Muscle of leg (tissue), 11 donors: ENCODE measurements around the gene ST3GAL3. TPM values are rescaled to one million over a fixed set of nuclear protein-coding genes. Genes with fewer than 3 reads are reported as not detected.

Experiments used
- DNase-seq: peaks from one replicate; pipeline ENCODE4 v3.0.0; 2013
- H3K27ac ChIP-seq: one replicate; pipeline ENCODE4 v1.5.1; 2013; ENCODE audit warnings: mild to moderate bottlenecking, low read length, control low read depth
- H3K27me3 ChIP-seq: one replicate; pipeline ENCODE4 v1.6.1; 2013; ENCODE audit warnings: low read length; ENCODE audit not compliant: control insufficient read depth, insufficient read depth
- H3K36me3 ChIP-seq: one replicate; pipeline ENCODE4 v1.6.1; 2013; ENCODE audit warnings: low read length; ENCODE audit not compliant: control insufficient read depth, insufficient read depth
- H3K4me1 ChIP-seq: one replicate; pipeline ENCODE4 v1.6.1; 2013; ENCODE audit warnings: low read length; ENCODE audit not compliant: control insufficient read depth, insufficient read depth
- H3K4me3 ChIP-seq: one replicate; pipeline ENCODE4 v1.5.1; 2013; ENCODE audit warnings: low read length, control low read depth
- H3K9me3 ChIP-seq: replicated peaks from 2 replicates; pipeline ENCODE4 v1.6.1; 2013; ENCODE audit warnings: low read depth, low read length; ENCODE audit not compliant: control insufficient read depth
- WGBS: methylation state at CpG from one replicate; pipeline ENCODE4 v1.1.5; 2013; ENCODE audit warnings: missing lambda C conversion rate; ENCODE audit not compliant: insufficient coverage; 5-methylcytosine and 5-hydroxymethylcytosine counted together
- polyA plus RNA-seq, 8 donors: library from polyadenylated mRNA; unstranded; fragments of 120-200 nt; gene quantifications; one replicate each; pipeline versions ENCODE4 v1.2.1 to v1.2.3, GENCODE V29; 2013; ENCODE audit warnings: inconsistent platforms in 1 of 8, low replicate concordance in 1 of 8; ENCODE audit not compliant: insufficient read length in 8 of 8, insufficient read depth in 1 of 8
- total RNA-seq: library from RNA; stranded (reverse); fragments of 120-200 nt; gene quantifications from one replicate; pipeline ENCODE4 v1.2.4, GENCODE V29; 2013

ST3GAL3 gene
- total and polyA plus RNA-seq, 9 donors: 21.5 to 34.9 (median 32.6) TPM

DNA sequence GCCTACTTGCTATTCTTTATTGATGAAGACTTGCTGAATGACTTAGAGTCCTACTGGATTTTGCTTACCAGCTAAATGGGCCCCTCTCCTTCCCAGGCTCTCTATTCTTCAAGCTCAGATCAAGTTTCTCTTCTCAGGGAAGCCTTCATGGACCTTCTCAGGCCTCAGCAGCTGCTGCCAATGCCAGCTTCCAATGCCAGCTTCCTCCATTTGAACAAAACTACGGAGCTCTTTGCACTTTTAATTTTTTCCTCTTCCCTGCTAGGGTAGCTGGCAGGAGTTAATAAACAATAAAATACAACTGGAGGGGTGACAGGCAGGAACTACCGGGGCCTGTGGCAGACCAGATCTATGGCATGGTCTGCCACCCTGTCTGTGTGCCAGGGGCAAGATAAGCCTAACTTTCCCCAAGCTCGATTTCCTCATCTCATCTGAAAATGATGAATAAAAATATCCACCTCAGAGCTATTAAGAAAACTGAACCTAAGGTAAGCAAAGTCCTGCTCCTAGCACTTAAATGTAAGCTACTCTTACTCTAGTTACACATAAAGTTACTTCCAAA lies 238.4 kb downstream of the ST3GAL3 start:
- Histone ChIP-seq H3K4me1 (peaks cover 39% of the 10 kb centered on the region), H3K27me3 (no peaks in the 10 kb centered on the region), H3K9me3 (no peaks in the 10 kb centered on the region), H3K4me3 (peak overlapping the region; percentile 67), H3K36me3 (peaks cover 16% of the 10 kb centered on the region), H3K27ac (peak overlapping the region; percentile 91)
- DNase-seq: peak; percentile 39
- WGBS: no CpG with 5 or more reads among the region's 3 CpGs

DNA sequence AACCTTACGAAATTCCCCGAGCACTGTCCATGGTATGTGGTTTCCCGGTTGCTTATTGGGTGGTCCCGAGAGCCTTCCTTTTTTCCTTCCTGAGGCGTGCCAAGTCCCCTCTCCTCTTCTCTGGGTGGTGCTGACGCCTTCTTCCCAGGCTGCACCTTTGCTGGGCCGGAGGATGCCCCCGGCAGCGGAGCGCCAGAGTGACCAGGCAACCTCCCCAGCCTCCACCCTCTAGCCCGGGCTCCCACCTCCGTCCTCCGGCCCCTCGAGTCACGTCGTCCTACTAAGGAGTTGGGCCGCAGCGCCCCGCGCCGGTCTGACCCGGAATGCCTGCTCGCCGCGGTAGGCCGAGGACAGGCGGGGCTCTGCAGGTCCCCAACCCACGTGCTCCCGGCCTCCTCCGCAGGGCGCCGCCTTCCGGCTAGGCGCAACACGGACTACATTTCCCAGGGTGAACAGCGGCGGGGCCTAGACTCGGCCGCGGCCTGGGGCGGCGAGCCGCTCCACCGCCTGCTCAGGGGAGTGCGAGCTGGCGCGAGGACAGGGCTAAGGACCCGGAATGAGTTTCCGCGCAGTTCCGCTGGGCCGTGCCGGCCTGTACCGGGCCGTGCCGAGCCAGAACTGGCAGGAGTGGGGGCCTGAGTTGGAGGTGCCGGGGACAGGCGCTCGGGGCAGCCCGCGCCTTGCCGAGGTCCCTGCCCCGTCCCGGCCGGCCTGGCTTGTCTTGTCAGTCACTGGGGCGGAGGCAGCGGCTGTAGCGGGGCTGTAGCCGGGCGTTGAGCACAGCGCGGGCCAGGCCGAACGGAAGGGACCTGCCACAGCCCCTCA lies 239.1 kb downstream of the ST3GAL3 start, which contains the start of gene IPO13:
TSS of gene IPO13 (plus strand) at position 715 of the 825 bp plus-strand sequence. CDS start 651 bp downstream, outside the sequence.
- under 1% methylated on average over 74 of the region's 74 CpGs for WGBS
- H3K4me3 ChIP-seq: peak within 1 kb of the TSS; percentile 67

DNA sequence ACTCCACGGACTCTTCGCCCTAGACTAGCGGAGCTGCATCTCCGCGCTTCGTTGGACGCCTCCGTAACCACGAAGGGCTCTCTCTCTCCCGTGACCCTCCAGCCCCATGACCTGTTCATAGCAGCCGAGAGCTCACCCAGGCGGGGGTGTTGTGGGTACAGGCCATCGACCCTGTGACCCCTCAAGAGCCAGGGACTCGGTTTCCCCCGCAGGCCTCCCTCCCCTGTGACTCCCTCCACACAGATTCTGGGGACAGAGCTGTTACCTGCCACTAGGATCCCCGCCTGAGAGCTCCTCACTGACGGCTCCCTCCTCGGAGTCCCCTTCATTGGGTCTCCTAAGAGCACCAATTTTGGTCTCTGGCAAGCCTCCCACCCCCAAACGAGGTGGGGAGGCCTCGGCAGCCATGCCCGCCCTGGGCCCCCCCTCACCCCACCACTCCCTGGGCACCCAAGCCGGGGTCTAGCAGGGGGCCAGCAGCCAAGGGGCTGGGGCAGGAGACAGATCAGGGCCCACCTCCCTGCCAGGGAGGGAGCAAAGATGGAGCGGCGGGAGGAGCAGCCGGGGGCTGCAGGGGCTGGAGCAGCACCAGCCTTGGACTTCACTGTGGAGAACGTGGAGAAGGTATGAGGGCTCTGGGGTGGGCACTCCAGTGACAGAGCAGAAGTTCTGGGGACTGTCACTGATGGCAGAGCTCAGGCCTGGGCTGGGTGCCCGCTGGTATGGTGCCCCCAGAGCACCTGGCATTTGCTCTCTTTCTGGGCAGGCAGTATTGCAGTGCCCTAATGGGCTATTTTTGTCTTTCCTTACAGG lies 239.9 kb downstream of the ST3GAL3 start:
- peaks cover 41% of the 10 kb centered on the region for H3K4me1 ChIP-seq
- H3K27ac ChIP-seq: peak overlapping the region; percentile 94
- DNase-seq: peak; percentile 44
- WGBS: 4% methylated on average over 23 of the region's 27 CpGs
- no peaks in the 10 kb centered on the region for H3K9me3 ChIP-seq
- H3K27me3 ChIP-seq: no peaks in the 10 kb centered on the region
- H3K36me3 ChIP-seq: peaks cover 22% of the 10 kb centered on the region
- H3K4me3 ChIP-seq: peak overlapping the region; percentile 67

More for the DNA sequence above, 239.1 kb downstream of the ST3GAL3 start, which contains the start of gene IPO13:
- peak within 1 kb of the TSS; percentile 94 for H3K27ac ChIP-seq
- peaks cover 41% of the 10 kb centered on the region for H3K4me1 ChIP-seq
- peak; percentile 98 for DNase-seq
- no peaks in the 10 kb centered on the region for H3K9me3 ChIP-seq
- H3K36me3 ChIP-seq: peaks cover 20% of the 10 kb centered on the region
- no peaks in the 10 kb centered on the region for H3K27me3 ChIP-seq

DNA sequence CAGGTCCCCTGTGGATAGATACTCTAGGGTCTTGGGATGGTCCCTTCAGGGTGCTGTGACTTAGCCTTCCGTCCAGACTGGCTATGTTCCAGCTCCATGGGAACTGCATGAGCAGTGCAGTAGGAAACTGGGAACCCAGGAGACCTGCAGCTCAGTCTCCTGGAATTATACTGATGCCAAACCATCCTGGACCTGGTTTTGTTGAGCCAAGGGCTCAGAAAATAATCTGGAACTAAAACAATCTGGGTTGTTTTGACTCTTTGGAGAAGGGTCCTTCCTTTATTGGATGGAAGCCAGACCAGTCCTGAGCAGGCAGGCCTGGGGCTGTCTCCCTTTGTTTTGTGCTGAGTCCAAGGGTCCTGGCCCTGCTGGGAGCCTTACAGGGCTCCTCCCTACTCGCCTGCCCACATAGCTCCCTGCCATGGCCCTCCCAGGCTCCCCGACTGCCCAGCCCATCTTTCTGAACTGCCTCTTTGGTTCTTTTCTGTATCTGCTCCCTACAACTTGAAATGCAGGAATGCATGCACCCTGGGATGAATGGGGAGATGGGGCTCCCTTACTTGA lies 240.6 kb downstream of the ST3GAL3 start:
- Histone ChIP-seq H3K4me1 (peaks cover 41% of the 10 kb centered on the region), H3K9me3 (no peaks in the 10 kb centered on the region), H3K27me3 (no peaks in the 10 kb centered on the region), H3K27ac (peak overlapping the region; percentile 8), H3K36me3 (peaks cover 25% of the 10 kb centered on the region), H3K4me3 (peak overlapping the region; percentile 67)
- DNase-seq: no peak
- WGBS: 0% methylated on average over 1 of the region's 3 CpGs

DNA sequence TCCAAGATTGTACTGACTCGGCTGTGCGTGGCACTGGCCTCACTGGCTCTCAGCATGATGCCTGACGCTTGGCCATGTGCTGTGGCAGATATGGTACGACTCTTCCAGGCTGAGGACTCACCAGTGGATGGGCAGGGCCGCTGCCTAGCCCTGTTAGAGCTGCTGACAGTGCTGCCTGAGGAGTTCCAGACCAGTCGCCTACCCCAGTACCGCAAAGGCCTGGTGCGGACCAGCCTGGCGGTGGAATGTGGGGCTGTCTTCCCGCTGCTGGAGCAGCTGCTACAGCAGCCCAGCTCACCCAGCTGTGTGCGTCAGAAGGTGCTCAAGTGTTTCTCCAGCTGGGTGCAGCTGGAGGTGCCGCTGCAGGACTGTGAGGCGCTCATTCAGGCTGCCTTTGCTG lies 242.3 kb downstream of the ST3GAL3 start:
- H3K27me3 ChIP-seq: no peaks in the 10 kb centered on the region
- peak overlapping the region; percentile 26 for H3K27ac ChIP-seq
- peaks cover 23% of the 10 kb centered on the region for H3K36me3 ChIP-seq
- DNase-seq: no peak
- 80% methylated on average over 13 of the region's 13 CpGs for WGBS
- peaks cover 39% of the 10 kb centered on the region for H3K4me1 ChIP-seq
- H3K9me3 ChIP-seq: no peaks in the 10 kb centered on the region
- H3K4me3 ChIP-seq: no peak overlapping the region

DNA sequence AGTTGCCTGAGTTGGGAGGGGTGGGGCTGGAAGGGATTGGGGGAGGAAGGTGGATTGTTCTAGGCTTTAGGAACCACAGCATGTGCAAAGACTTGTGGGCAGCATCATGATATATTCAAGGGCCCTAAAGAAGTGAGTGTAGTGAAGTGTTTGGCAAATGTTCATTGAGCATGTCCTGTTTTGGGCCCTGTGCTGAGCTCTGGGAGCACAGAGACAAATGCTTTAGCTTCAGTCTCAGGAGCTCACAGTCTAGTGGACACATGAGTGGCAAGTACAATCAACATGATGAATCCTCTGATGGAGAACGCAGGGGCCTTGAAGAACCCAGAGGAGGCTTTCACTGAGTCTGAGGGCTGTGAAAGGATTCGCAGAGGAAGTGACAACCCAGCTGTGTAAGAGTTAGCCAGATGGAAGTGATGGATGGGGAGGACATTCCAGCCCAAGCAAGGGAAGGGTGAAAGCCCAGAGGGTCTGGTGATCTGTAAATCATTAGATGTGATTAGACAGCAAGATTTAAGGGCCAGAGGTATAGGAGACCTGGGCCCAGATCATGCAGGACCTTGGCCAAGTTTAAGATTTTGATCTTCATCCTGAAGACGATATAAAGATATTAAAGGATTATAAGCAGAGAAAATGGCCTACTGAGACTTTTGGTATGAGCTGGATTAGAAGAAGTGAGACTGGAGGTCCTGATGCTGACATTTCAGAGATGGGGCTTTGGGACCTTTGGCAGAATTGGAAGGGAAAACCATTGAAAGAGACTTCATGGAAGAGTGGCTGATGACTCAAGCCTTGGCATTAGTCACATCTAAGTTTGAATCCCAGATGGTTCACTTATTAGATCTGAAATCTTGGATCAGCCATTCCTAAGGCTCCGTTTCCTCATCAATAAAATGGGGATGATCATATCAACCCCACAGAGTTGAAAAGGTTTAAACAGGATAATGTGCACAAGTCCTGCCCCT lies 244.0 kb downstream of the ST3GAL3 start:
- no peaks in the 10 kb centered on the region for H3K9me3 ChIP-seq
- WGBS: 90% methylated on average over 3 of the region's 4 CpGs
- no peak overlapping the region for H3K27ac ChIP-seq
- H3K4me1 ChIP-seq: peaks cover 31% of the 10 kb centered on the region
- no peak overlapping the region for H3K4me3 ChIP-seq
- H3K36me3 ChIP-seq: peaks cover 33% of the 10 kb centered on the region
- no peak for DNase-seq
- no peaks in the 10 kb centered on the region for H3K27me3 ChIP-seq

DNA sequence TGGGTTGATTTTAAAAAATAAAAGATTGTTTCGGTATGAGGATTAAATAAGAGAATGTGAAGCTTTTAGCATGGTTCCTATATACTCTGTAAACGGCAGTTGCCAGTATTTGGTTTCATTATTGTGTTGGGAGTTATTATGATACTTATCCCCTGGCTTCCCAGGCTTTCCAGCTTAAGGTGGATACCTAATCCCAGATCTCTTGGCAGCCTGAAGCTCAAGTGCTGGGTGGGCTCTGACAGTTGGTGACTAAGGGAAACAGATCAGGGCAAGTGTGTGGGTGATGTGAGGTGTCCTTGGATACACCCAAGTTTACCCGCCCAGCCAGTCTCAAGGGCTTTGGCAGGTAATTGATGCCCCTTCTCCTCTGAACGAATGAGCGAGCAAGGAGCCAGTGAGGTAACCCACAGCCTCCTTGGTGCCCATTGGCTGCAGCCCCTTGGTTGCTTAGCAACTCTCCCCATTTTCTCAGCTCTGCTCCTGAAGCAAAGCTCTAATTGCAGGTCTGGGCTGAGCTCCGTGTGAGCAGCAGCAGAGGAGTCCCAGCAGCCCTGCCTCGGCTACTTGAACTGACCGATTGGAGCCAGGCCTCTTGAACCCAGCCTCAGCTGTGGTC lies 245.5 kb downstream of the ST3GAL3 start:
- Histone ChIP-seq H3K27ac (no peak overlapping the region), H3K9me3 (no peaks in the 10 kb centered on the region), H3K4me1 (peaks cover 23% of the 10 kb centered on the region), H3K36me3 (peaks cover 48% of the 10 kb centered on the region), H3K27me3 (no peaks in the 10 kb centered on the region), H3K4me3 (no peak overlapping the region)
- WGBS: 56% methylated on average over 5 of the region's 8 CpGs
- DNase-seq: no peak

DNA sequence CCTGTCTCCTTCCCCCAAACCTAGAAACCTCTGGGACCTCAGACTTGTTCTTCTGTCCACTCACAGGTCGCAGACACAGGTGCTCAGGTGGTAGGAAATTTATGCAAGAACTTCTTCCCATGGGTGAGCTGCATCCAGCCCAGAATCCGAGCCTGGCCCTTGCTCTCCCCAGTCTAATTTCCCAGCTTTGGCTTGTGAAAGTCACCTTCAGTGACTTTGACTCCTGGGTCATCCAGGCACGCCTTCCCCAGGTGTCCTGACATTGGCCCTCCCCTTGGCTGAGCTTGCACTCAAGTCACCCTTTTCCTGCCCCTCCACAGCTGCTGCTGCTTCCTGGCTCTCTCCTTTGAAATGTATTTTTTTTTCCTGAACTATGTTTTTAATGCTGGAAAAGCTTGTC lies 246.0 kb downstream of the ST3GAL3 start:
- Histone ChIP-seq H3K4me1 (peaks cover 18% of the 10 kb centered on the region), H3K36me3 (peaks cover 54% of the 10 kb centered on the region), H3K27me3 (no peaks in the 10 kb centered on the region), H3K9me3 (no peaks in the 10 kb centered on the region), H3K27ac (no peak overlapping the region), H3K4me3 (no peak overlapping the region)
- WGBS: 58% methylated on average over 2 of the region's 3 CpGs
- DNase-seq: no peak

DNA sequence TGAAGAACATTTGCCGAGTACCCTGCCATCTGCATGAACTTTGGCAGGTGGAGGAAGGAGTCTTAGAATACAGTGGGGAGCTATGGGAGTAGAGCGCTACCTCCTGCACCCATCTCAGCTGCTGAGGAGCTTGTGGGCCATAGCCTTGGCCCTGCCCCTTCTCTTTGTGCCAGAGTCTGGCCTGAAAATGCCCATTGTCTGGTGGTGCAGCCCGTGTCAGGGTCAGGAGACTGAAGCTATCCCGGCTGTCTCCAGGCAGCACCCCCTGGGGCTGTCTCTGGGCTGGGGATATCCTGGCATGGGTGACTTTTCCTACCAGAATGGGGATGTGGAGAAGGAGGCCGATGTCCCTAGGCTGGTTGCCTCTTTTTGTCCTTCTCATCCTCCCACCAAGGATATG lies 246.7 kb downstream of the ST3GAL3 start:
- no peaks in the 10 kb centered on the region for H3K27me3 ChIP-seq
- H3K36me3 ChIP-seq: peaks cover 60% of the 10 kb centered on the region
- H3K9me3 ChIP-seq: no peaks in the 10 kb centered on the region
- no peak overlapping the region for H3K4me3 ChIP-seq
- no peak for DNase-seq
- WGBS: 82% methylated on average over 3 of the region's 5 CpGs
- H3K27ac ChIP-seq: no peak overlapping the region
- H3K4me1 ChIP-seq: peaks cover 11% of the 10 kb centered on the region
